Epithelial cell of proximal tubule (primary cell): ENCODE data around the gene KIF3A. TPM values are rescaled to one million over a fixed set of nuclear protein-coding genes. Genes with fewer than 3 reads are reported as not detected.

Experiments
- DNase-seq: peaks from one replicate; pipeline ENCODE4 v3.0.0-alpha.2; 2011; ENCODE audit warnings: low read depth
- H3K4me3 ChIP-seq: 2 replicates; pipeline ENCODE4 v1.5.1; 2011; ENCODE audit warnings: low read depth, mild to moderate bottlenecking, low read length
- CTCF ChIP-seq: conservative IDR thresholded peaks from 2 replicates; pipeline ENCODE4 v1.5.1; 2012; ENCODE audit warnings: low read depth, mild to moderate bottlenecking, low read length
- total RNA-seq: library from RNA; depleted of rRNA; stranded (reverse); fragments of >200 nt; gene quantifications from 2 replicates; pipeline ENCODE4 v1.2.3, GENCODE V29; 2015

The KIF3A gene
- total RNA-seq, 1 donor from 2014 or later, result 7.6 TPM

DNA sequence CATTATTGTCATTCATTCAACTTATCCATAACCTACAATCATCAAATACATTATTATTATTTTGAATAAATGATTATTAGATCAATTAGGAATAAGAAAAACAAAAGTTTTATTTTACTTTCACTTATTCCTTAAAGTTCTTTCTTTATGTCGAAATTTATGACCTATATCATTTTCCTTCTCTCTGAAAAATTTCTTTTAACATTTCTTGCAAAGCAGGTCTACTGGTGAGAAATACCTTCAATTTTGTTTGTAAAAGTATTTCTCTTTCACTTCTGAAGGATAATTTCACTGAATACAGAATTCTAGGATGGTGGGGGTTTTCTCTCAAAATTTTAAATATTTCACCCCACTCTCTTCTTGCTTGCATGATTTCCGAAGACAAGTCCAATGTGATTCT lies 7.3 kb upstream of the KIF3A start:
- no peak for DNase-seq
- no peak overlapping the region for H3K4me3 ChIP-seq
- TF ChIP-seq CTCF, result no peak

GRCh38 chr5:132742626-132743025 lies 5.3 kb upstream of the KIF3A start:
- no peak for TF ChIP-seq CTCF
- no peak for DNase-seq
- no peak overlapping the region for H3K4me3 ChIP-seq

GRCh38 chr5:132742158-132742557 lies 4.8 kb upstream of the KIF3A start:
- TF ChIP-seq CTCF, result no peak
- no peak for DNase-seq
- H3K4me3 ChIP-seq, result no peak overlapping the region

GRCh38 chr5:132739232-132739631 lies 1.9 kb upstream of the KIF3A start:
- H3K4me3 ChIP-seq, result no peak overlapping the region
- no peak for DNase-seq
- no peak for TF ChIP-seq CTCF

DNA sequence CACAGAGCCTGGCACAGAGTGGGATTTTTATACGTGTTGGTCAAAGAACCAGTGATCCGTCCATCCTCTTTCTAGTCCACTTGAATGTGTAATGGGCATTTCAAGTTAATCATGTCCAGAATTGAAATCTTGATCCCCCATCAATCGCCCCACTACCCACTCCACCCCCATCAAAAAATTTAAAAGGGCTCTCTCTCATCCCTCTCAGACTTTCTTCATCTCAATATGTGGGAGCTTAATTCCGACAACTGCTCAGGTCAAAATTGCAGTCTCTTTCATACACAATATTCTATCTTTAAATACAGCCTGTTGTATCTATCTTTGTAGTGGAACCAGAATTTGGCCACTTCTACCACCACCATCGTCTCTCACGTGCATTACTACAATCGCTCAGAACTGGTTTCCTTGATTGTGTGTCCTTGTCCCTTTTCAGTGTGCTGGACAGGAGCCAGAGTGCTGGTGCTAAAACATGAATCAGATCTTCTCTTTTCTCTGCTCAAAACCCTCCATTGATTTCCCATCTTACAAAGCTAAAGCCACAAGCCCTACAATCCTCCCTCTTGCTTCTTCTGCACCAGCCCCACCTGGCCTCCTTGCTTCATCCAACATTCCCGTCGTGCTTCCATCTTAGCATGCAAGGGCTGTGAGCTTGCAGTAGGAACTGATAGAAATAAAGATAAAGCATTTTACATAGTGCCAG lies 786 bp upstream of the KIF3A start:
- DNase-seq, result no peak
- TF ChIP-seq CTCF, result no peak
- peak overlapping the region; percentile 97 for H3K4me3 ChIP-seq

DNA sequence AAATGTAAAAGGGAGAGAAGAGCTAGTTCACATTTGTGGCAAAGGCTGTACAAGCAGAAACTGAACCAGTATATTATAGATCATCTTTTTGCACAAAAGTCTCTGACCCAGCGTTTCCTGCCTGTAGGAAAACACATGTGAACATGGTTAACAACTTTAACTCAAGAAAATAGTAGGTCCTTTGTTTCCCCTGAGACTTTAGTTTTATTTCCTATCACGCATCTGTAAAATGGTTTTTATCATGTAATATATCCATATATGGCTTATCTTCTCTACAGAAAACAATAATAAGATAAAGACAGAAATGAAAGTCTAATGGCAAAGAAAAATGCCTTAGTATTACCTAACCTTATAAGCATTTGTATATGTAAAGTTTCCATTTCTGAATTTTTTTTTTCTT lies 2.7 kb downstream of the KIF3A start:
- no peak overlapping the region for H3K4me3 ChIP-seq
- no peak for DNase-seq
- no peak for TF ChIP-seq CTCF

GRCh38 chr5:132733499-132734148 lies 3.7 kb downstream of the KIF3A start:
- TF ChIP-seq CTCF, result no peak
- no peak overlapping the region for H3K4me3 ChIP-seq
- DNase-seq, result no peak
